Gastrocnemius medialis (tissue), 4 donors: Measurements from ENCODE around the gene RFNG.

Experiments used
- POLR2A ChIP-seq, 2 donors: fragments of 450-650 bp; IDR thresholded peaks; one replicate each; pipeline ENCODE4 v1.6.1; 2017; ENCODE audit warnings: antibody characterized with exemption in 2 of 2, mild to moderate bottlenecking in 2 of 2, moderate library complexity in 2 of 2
- TF ChIP-seq, protein P1 (sequence below), 5 experiments: fragments of 450-650 bp in 3 of 5; fragments of 200-600 bp in 2 of 5; sonication (generic) in 2 of 5; IDR thresholded peaks in 4 of 5; conservative IDR thresholded peaks in 1 of 5; 1 replicate in 4 of 5; 2 replicates in 1 of 5; pipeline ENCODE4 v1.5.1; 2016 to 2019; ENCODE audit warnings: antibody characterized with exemption in 5 of 5, mild to moderate bottlenecking in 3 of 5, moderate library complexity in 3 of 5

DNA sequence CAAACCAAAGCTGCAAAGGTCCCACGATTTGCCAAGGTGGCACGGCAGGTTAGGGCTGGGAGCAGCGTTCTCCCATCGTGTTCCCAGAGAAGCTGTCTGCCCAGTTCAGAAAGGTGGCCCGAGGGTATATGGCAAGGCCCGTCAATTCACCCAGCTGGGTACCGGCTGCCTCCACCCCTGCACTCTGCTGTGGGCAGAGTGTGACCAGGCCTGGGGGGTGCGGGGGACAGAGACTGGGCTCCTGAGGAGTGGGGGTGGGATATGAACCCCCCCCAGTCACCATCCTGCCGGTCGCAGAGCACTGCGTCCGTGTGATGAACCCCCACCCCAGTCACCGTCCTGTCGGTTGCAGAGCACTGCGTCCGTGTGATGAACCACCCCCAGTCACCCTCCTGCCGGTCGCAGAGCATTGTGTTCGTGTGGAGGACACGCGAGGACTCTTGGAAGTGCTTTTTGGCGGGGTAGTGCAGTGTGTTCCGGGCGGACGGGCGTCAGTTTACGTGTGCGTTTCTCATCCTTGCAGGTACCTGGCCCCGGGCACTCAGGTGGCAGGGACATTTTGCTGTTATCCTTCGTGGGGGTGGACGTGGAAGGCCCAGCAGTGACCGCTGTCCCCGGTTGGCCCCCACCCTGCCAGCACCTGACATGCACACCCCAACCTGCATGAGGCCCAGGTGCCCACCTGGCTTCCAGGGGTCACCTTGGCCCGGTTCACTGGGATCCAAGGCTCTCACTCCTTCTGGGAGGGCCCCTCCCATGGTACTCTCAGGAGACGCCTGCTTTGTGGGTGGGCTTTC lies 49.1 kb upstream of the RFNG start:
- TF ChIP-seq, protein P1, sequence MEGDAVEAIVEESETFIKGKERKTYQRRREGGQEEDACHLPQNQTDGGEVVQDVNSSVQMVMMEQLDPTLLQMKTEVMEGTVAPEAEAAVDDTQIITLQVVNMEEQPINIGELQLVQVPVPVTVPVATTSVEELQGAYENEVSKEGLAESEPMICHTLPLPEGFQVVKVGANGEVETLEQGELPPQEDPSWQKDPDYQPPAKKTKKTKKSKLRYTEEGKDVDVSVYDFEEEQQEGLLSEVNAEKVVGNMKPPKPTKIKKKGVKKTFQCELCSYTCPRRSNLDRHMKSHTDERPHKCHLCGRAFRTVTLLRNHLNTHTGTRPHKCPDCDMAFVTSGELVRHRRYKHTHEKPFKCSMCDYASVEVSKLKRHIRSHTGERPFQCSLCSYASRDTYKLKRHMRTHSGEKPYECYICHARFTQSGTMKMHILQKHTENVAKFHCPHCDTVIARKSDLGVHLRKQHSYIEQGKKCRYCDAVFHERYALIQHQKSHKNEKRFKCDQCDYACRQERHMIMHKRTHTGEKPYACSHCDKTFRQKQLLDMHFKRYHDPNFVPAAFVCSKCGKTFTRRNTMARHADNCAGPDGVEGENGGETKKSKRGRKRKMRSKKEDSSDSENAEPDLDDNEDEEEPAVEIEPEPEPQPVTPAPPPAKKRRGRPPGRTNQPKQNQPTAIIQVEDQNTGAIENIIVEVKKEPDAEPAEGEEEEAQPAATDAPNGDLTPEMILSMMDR (IDR thresholded peaks at IDR 0.05 in 4 of 5, conservative IDR thresholded peaks at IDR 0.05 in 1 of 5): no peak
- TF ChIP-seq POLR2A (IDR thresholded peaks at IDR 0.05): no peak
